ENCODE measurements around the gene AAK1.

GRCh38 chr2:69617744-69618143, 25.8 kb downstream of the AAK1 start:
- TF ChIP-seq CTCF (IDR thresholded peaks at IDR 0.05) (no peak), POLR2AphosphoS5 (IDR thresholded peaks at IDR 0.05) (no peak), POLR2A (IDR thresholded peaks at IDR 0.05) (no peak)

Data from prostate gland (tissue), 2 donors.